HL-60 (cell line): ENCODE results near the gene BANF1.

Experiments used
- DNase-seq, 2 experiments: peaks; one replicate each; pipeline ENCODE4 v3.0.0-alpha.2; 2010 to 2020; ENCODE audit warnings: low read depth in 1 of 2, low spot score in 1 of 2
- H3K27ac ChIP-seq: fragments of 250-450 bp; sonication (Bioruptor Pico); replicated peaks from 2 replicates; pipeline ENCODE4 v1.5.1; 2020; ENCODE audit warnings: mild to moderate bottlenecking, moderate library complexity
- H3K27me3 ChIP-seq: fragments of 250-450 bp; sonication (Bioruptor Pico); 2 replicates; pipeline ENCODE4 v1.5.1; 2021; ENCODE audit warnings: mild to moderate bottlenecking, moderate library complexity; ENCODE audit not compliant: insufficient read depth, poor library complexity, severe bottlenecking
- H3K4me3 ChIP-seq: replicated peaks from 2 replicates; pipeline ENCODE4 v1.5.1; 2011; ENCODE audit warnings: mild to moderate bottlenecking, control low read depth, low read length; ENCODE audit not compliant: insufficient read depth
- GABPA ChIP-seq: IDR thresholded peaks from 2 replicates; pipeline ENCODE4 v1.6.1; 2012; ENCODE audit warnings: low read depth
- POLR2AphosphoS5 ChIP-seq: IDR thresholded peaks from 2 replicates; pipeline ENCODE4 v1.6.1; 2012; ENCODE audit warnings: low read depth
- SPI1 ChIP-seq: IDR thresholded peaks from 2 replicates; pipeline ENCODE4 v1.6.1; 2012; ENCODE audit warnings: low read depth, mild to moderate bottlenecking, borderline replicate concordance
- TF ChIP-seq, protein P1 (sequence below): IDR thresholded peaks from one replicate; pipeline ENCODE4 v1.5.1; 2011; ENCODE audit warnings: low read length, control low read depth, inconsistent platforms; ENCODE audit not compliant: insufficient read depth
- TF ChIP-seq, protein P2 (sequence below): IDR thresholded peaks from 2 replicates; pipeline ENCODE4 v1.6.1; 2012; ENCODE audit warnings: low read depth; ENCODE audit not compliant: insufficient replicate concordance

The BANF1 gene

DNA sequence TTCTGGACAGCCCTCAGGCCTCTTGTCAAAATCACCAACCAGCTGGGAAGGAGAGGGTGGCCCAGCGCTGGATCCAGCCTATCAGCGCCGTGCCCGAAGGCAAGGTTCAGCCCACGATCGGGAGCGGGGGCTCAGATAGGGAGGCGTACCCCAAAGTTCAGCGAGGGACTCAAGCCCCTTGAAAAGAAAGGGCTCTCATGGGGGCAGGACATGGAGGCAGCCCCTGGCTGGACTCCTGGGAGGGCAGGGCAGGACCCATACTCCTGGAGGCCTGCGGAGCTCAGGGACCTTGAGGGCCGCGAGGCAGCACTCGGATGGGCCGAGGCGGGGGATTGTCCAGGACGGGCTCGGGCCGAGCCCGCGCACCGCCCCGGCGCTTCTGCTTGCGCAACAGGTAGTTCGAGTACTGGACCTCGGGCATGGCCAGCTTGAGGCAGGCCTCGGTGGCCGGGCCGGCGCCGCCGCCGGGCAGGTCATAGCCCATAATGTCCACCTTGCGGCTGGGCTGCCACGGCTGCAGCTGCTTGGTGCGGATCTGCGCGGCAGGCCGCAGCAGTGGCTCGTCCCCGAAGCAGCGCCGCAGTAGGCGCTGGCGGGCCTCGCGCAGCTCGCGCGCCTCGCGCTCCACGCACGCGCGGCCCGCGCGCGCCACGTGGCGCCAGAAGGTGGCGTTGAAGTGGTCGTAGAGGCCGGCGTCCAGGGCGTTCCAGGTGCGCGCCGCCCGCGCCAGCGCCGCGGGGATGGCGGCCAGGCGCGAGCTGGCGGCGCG, 40.1 kb downstream of the BANF1 start:
- no peaks in the 10 kb centered on the region for H3K27me3 ChIP-seq
- TF ChIP-seq POLR2AphosphoS5 (no peak), SPI1 (no peak), GABPA (no peak)
- TF ChIP-seq, protein P1, sequence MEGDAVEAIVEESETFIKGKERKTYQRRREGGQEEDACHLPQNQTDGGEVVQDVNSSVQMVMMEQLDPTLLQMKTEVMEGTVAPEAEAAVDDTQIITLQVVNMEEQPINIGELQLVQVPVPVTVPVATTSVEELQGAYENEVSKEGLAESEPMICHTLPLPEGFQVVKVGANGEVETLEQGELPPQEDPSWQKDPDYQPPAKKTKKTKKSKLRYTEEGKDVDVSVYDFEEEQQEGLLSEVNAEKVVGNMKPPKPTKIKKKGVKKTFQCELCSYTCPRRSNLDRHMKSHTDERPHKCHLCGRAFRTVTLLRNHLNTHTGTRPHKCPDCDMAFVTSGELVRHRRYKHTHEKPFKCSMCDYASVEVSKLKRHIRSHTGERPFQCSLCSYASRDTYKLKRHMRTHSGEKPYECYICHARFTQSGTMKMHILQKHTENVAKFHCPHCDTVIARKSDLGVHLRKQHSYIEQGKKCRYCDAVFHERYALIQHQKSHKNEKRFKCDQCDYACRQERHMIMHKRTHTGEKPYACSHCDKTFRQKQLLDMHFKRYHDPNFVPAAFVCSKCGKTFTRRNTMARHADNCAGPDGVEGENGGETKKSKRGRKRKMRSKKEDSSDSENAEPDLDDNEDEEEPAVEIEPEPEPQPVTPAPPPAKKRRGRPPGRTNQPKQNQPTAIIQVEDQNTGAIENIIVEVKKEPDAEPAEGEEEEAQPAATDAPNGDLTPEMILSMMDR: no peak
- TF ChIP-seq, protein P2, sequence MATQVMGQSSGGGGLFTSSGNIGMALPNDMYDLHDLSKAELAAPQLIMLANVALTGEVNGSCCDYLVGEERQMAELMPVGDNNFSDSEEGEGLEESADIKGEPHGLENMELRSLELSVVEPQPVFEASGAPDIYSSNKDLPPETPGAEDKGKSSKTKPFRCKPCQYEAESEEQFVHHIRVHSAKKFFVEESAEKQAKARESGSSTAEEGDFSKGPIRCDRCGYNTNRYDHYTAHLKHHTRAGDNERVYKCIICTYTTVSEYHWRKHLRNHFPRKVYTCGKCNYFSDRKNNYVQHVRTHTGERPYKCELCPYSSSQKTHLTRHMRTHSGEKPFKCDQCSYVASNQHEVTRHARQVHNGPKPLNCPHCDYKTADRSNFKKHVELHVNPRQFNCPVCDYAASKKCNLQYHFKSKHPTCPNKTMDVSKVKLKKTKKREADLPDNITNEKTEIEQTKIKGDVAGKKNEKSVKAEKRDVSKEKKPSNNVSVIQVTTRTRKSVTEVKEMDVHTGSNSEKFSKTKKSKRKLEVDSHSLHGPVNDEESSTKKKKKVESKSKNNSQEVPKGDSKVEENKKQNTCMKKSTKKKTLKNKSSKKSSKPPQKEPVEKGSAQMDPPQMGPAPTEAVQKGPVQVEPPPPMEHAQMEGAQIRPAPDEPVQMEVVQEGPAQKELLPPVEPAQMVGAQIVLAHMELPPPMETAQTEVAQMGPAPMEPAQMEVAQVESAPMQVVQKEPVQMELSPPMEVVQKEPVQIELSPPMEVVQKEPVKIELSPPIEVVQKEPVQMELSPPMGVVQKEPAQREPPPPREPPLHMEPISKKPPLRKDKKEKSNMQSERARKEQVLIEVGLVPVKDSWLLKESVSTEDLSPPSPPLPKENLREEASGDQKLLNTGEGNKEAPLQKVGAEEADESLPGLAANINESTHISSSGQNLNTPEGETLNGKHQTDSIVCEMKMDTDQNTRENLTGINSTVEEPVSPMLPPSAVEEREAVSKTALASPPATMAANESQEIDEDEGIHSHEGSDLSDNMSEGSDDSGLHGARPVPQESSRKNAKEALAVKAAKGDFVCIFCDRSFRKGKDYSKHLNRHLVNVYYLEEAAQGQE: no peak

DNA sequence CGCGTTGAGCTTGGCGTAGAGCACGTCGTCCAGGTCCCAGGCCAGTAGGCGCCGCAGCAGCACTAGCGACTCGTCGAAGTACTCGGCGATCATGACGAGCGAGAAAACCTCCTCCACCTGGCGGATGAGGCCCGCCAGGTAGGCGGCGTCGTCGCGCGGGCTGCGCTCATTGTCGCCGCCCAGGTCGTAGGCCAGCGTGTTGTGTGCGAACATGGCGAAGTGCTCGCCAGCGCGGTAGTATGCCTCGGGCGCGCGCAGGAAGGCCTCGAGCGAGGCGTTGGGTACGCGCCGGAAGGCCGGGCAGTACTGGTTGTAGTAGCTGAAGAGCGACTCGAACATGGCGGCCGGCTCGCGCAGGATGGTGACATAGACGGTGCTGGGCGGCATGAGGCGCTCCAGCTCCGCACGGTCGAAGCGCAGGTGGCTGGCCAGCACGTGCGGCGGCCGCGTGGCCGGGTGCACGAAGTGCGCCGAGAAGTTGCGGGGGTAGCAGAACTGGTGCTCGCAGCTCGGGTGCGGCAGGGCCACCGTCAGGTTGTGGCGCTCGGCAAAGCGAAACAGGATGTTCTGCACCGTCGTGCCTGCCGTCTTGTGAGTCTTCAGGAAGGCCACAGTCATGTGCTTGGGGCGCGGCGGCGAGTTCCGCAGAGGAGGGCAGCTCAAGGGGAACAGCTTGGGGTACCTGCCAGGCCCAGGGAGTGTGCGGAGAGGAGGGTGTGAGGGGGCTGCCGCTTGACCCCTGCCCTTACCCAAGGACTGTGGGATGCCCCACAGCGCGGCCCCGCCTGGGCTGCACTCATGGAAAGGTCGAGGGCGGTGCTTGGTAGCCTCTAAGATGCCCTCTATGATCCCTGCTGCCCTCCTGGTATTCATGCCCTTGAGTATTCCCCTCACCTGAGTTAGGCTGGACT, 40.9 kb downstream of the BANF1 start:
- no peak for DNase-seq
- Histone ChIP-seq H3K27me3 (no peaks in the 10 kb centered on the region), H3K27ac (no peak overlapping the region), H3K4me3 (no peak overlapping the region)
- no peak for TF ChIP-seq SPI1
- TF ChIP-seq, protein P2: no peak
- TF ChIP-seq, protein P1: no peak
- no peak for TF ChIP-seq GABPA
- TF ChIP-seq POLR2AphosphoS5: no peak

More for the DNA sequence above, 40.1 kb downstream of the BANF1 start:
- no peak for DNase-seq
- Histone ChIP-seq H3K27ac (no peak overlapping the region), H3K4me3 (no peak overlapping the region)

DNA sequence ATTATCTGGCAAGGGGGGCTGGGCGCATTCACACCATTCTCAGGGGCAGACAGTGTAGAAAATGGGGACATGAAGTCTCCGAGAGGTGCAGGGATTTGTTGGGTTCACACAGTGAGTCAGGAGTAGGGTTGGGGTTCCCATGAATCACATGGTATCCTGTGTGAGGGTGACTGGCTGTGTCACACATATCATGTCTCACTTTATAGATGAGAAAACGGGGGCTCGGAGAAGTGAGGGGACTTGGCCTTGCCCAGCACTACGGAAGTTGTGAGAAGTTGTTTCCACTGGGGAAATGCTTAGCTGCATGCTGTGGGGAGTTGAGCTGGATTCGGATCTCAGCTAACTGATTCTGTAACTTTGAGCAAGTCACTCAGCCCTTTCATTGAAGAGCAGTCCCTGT, 42.5 kb downstream of the BANF1 start:
- H3K4me3 ChIP-seq: no peak overlapping the region
- no peak for TF ChIP-seq POLR2AphosphoS5
- TF ChIP-seq, protein P1: no peak
- no peak for TF ChIP-seq GABPA
- TF ChIP-seq SPI1: no peak
- no peak for DNase-seq
- no peak overlapping the region for H3K27ac ChIP-seq
- no peaks in the 10 kb centered on the region for H3K27me3 ChIP-seq
